Fibroblast of skin of left biceps (primary cell): ENCODE measurements around the gene FGGY.
"Not testable (repeated sequence)": the region's sequence is repeated elsewhere in the genome, so short reads cannot be mapped to it uniquely, and the experiment has no call there.

Source experiments
- DNase-seq, 2 experiments: peaks; one replicate each; pipeline ENCODE4 v3.0.0-alpha.2; 2013; ENCODE audit warnings: low read depth in 2 of 2

Gene FGGY

GRCh38 chr1:59701376-59701775, 404.5 kb downstream of the FGGY start:
- no peak for DNase-seq

- DNase-seq = peak; percentile 60 to 70
These were observed 406.5 kb downstream of the FGGY start for GRCh38 chr1:59703226-59703917.

- DNase-seq = no peak
These were observed 407.1 kb downstream of the FGGY start for GRCh38 chr1:59703918-59704378.

- no peak for DNase-seq
These were observed 407.8 kb downstream of the FGGY start for GRCh38 chr1:59704716-59705115.

GRCh38 chr1:59705466-59706302, 408.8 kb downstream of the FGGY start:
- peak; percentile 57 for DNase-seq

- DNase-seq = no peak
These were observed 409.4 kb downstream of the FGGY start for GRCh38 chr1:59706303-59706599.

- DNase-seq = peak; percentile 89 to 92
These were observed 410.4 kb downstream of the FGGY start for GRCh38 chr1:59707178-59707791.

- no peak for DNase-seq
These were observed 412.4 kb downstream of the FGGY start for GRCh38 chr1:59709333-59709732.

- DNase-seq = not testable (repeated sequence)
These were observed 414.0 kb downstream of the FGGY start for GRCh38 chr1:59710920-59711319.

- DNase-seq = no peak
These were observed 417.3 kb downstream of the FGGY start for GRCh38 chr1:59714219-59714618.

GRCh38 chr1:59714966-59715365, 418.1 kb downstream of the FGGY start:
- no peak for DNase-seq

GRCh38 chr1:59716832-59717231, 419.9 kb downstream of the FGGY start:
- DNase-seq = no peak

- DNase-seq = no peak
These were observed 421.4 kb downstream of the FGGY start for GRCh38 chr1:59718064-59718988.

GRCh38 chr1:59718989-59719360, 422.1 kb downstream of the FGGY start:
- no peak for DNase-seq

- no peak for DNase-seq
These were observed 423.6 kb downstream of the FGGY start for GRCh38 chr1:59720326-59721115.

GRCh38 chr1:59730302-59730701, 433.4 kb downstream of the FGGY start:
- peak; percentile 75 to 78 for DNase-seq

- peak; percentile 84 for DNase-seq
These were observed 434.0 kb downstream of the FGGY start for GRCh38 chr1:59730759-59731478.

- DNase-seq = no peak
These were observed 434.7 kb downstream of the FGGY start for GRCh38 chr1:59731591-59731990.

GRCh38 chr1:59732214-59732955, 435.5 kb downstream of the FGGY start:
- DNase-seq = no peak
